Right lobe of liver (tissue), 4 donors: ENCODE results near the gene ARID3A.

Source experiments
- POLR2A ChIP-seq: fragments of 450-650 bp; IDR thresholded peaks from one replicate; pipeline ENCODE4 v1.6.1; 2017; ENCODE audit warnings: antibody characterized with exemption, mild to moderate bottlenecking
- TF ChIP-seq, protein P1 (sequence below), 4 donors: fragments of 200-600 bp in 3 of 4; fragments of 450-650 bp in 1 of 4; IDR thresholded peaks; one replicate each; pipeline versions ENCODE4 v1.5.1 to v1.8.0; 2016 to 2022; ENCODE audit warnings: antibody characterized with exemption in 4 of 4, mild to moderate bottlenecking in 2 of 4
- donor health status: DM: no; HTN: no; CAD: no.
- donor health status: DM: no; HTN: no; CAD: no.
- donor health status: DM: no; HTN: yes; CAD: no.

DNA sequence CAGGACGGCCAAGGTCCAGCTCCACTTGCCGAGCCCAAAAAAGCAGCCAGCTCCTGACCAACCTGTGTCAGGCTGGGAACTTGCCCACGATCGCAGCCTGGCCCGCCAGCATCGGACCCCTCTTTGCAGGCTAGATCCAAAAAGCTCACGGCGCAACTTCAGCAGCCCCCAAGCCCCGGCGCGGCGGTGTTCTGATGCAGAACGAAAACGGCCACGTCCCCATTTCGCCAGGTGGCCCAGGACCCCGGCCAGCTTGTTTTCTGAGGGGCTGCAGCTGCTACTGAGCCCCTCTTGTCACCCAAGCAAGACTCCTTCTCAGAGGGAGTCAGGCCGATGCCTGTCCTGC, 93.8 kb downstream of the ARID3A start:
- TF ChIP-seq, protein P1, sequence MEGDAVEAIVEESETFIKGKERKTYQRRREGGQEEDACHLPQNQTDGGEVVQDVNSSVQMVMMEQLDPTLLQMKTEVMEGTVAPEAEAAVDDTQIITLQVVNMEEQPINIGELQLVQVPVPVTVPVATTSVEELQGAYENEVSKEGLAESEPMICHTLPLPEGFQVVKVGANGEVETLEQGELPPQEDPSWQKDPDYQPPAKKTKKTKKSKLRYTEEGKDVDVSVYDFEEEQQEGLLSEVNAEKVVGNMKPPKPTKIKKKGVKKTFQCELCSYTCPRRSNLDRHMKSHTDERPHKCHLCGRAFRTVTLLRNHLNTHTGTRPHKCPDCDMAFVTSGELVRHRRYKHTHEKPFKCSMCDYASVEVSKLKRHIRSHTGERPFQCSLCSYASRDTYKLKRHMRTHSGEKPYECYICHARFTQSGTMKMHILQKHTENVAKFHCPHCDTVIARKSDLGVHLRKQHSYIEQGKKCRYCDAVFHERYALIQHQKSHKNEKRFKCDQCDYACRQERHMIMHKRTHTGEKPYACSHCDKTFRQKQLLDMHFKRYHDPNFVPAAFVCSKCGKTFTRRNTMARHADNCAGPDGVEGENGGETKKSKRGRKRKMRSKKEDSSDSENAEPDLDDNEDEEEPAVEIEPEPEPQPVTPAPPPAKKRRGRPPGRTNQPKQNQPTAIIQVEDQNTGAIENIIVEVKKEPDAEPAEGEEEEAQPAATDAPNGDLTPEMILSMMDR (IDR thresholded peaks at IDR 0.05), result no peak
- no peak for TF ChIP-seq POLR2A
